Upper lobe of right lung (tissue), 1 donor: ENCODE measurements around the gene SCUBE2. TPM values are rescaled to one million over a fixed set of nuclear protein-coding genes. Genes with fewer than 3 reads are reported as not detected.
"Not testable (repeated sequence)": the region's sequence is repeated elsewhere in the genome, so short reads cannot be mapped to it uniquely, and the experiment has no call there.

Experiments used
- ATAC-seq: fragments of 200-7000 bp; cut with Tn5 transposase; one replicate; pipeline ENCODE4 v1.9.1; 2020; ENCODE audit warnings: mild to moderate bottlenecking, moderate library complexity
- DNase-seq: peaks from one replicate; pipeline ENCODE4 v3.0.0-alpha.2; 2020
- H3K27ac ChIP-seq: fragments of 200-600 bp; one replicate; pipeline ENCODE4 v1.8.0; 2022
- H3K27me3 ChIP-seq: fragments of 200-600 bp; one replicate; pipeline ENCODE4 v1.8.0; 2022; ENCODE audit warnings: mild to moderate bottlenecking
- H3K36me3 ChIP-seq: fragments of 200-600 bp; one replicate; pipeline ENCODE4 v1.8.0; 2022
- H3K4me1 ChIP-seq: fragments of 200-600 bp; one replicate; pipeline ENCODE4 v1.8.0; 2022
- H3K4me3 ChIP-seq: fragments of 200-600 bp; one replicate; pipeline ENCODE4 v1.8.0; 2022; ENCODE audit warnings: mild to moderate bottlenecking
- H3K9me3 ChIP-seq: fragments of 200-600 bp; one replicate; pipeline ENCODE4 v1.8.0; 2022
- CTCF ChIP-seq: fragments of 200-600 bp; IDR thresholded peaks from one replicate; pipeline ENCODE4 v1.8.0; 2022; ENCODE audit warnings: antibody characterized with exemption
- intact Hi-C: fragments of 100-400 bp; cut with DNase I; formaldehyde crosslinking; loops from one replicate; pipeline ENCODE4 v1.11.0; 2022
- total RNA-seq: library from RNA; stranded (reverse); fragmentation: NEBNext Ultra II Directional; extraction: Animal tissue kit (Norgen Biotek cat#: 25700); gene quantifications from one replicate; pipeline ENCODE4 v1.2.1, GENCODE V29; 2021
- donor health status: DM: no; HTN: yes; CAD: no; lungs with severe emphysema.

SCUBE2 gene
- total RNA-seq, 1 donor from 2014 or later, result 9.9 TPM

DNA sequence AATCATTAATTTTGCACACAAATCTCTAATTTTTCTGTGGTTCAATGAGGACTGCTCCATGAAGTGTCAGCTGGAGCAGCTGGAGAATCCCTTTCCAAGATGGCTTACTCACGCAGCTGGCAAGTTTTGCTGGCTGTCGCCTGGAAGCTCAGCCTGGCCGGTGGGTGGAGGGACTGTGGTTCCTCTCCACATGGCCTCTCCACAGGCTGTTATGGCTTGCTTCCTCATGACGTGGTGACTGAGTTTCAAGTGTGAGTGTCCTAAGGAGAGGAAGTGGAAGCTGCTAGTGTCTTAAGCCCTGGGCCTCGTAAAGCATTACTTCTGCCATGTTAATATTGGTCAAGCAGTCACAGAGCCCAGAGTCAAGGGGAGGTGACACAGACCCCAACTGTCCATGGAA, 73.6 kb downstream of the SCUBE2 start:
- Histone ChIP-seq H3K4me1 (peaks cover 21% of the 10 kb centered on the region), H3K36me3 (no peaks in the 10 kb centered on the region), H3K9me3 (no peaks in the 10 kb centered on the region), H3K27ac (no peak overlapping the region), H3K4me3 (no peak overlapping the region), H3K27me3 (no peaks in the 10 kb centered on the region)
- peak; percentile 80 for DNase-seq
- intact Hi-C loops, result no loop called here
- peak; percentile 87 for ATAC-seq
- TF ChIP-seq CTCF, result no peak

DNA sequence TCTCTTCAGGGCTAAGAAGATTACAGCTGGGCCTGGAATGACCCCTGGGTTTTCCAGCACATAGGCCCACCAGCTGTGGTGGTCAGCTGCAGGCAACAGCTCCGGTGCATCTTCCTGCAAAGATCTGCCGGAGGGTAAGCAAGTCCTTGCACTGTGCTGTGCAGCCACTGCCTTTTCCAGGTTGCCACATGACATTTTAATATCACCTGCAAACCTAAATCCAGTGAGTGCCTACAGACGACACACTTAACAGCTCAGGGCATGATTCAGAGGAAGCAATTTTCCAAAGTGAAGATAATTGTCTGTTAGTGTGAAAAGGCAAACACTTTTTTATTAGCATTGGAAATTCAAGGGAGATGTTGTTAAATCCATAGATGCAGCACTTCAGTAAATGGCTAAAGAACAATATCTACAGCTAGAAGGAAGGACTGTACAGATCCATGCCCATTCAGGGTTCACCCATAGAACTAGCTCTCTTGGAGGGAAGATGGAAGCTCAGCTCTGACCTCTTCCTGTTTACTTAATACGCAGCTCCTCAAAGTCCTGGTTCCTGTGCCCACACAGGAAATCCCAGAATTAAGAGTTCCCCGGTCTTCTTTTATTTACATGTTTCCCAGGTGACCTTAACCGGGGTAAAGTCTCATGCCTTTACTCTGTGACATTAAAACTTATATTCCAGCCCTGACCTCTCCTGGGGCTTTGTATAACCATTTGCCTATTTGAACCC, 74.3 kb downstream of the SCUBE2 start:
- no peaks in the 10 kb centered on the region for H3K36me3 ChIP-seq
- intact Hi-C loops, result no loop called here
- TF ChIP-seq CTCF, result no peak

GRCh38 chr11:9015677-9016076, 75.7 kb downstream of the SCUBE2 start:
- Histone ChIP-seq H3K4me3 (no peak overlapping the region), H3K27ac (no peak overlapping the region), H3K4me1 (peaks cover 21% of the 10 kb centered on the region), H3K36me3 (no peaks in the 10 kb centered on the region), H3K27me3 (no peaks in the 10 kb centered on the region), H3K9me3 (no peaks in the 10 kb centered on the region)
- TF ChIP-seq CTCF, result peak; percentile 80
- intact Hi-C loops, result no loop called here
- peak; percentile 92 for ATAC-seq
- DNase-seq, result no peak

More for the DNA sequence above, 74.3 kb downstream of the SCUBE2 start:
- Histone ChIP-seq H3K9me3 (no peaks in the 10 kb centered on the region), H3K4me1 (peaks cover 21% of the 10 kb centered on the region), H3K27ac (no peak overlapping the region), H3K4me3 (no peak overlapping the region), H3K27me3 (no peaks in the 10 kb centered on the region)
- ATAC-seq (no peak), DNase-seq (no peak)

DNA sequence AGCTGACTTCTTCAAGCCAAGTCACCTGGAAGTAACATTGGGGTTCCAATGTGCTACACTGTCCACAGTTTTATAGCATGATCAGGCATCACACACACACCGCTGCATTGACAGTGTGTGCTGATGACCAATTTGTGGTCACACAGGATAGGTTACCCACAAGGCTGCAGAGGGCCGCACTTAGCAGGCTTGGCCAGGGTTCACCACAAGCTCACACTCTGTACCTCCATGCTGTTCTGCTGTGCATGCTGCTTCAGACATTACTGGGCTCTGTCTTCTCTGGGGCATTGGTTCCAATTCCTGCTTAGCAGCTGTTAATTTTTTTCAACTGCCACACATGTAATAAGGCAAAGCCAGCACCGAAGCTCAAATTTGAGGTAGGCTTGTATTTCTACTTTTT, 76.6 kb downstream of the SCUBE2 start:
- DNase-seq (no peak), ATAC-seq (no peak)
- Histone ChIP-seq H3K27ac (no peak overlapping the region), H3K27me3 (no peaks in the 10 kb centered on the region), H3K4me3 (no peak overlapping the region), H3K9me3 (no peaks in the 10 kb centered on the region), H3K36me3 (no peaks in the 10 kb centered on the region), H3K4me1 (peaks cover 21% of the 10 kb centered on the region)
- intact Hi-C loops, result no loop called here
- TF ChIP-seq CTCF, result no peak

GRCh38 chr11:9013373-9013772, 78.0 kb downstream of the SCUBE2 start:
- H3K9me3 ChIP-seq, result no peaks in the 10 kb centered on the region
- H3K4me1 ChIP-seq, result peaks cover 21% of the 10 kb centered on the region
- H3K27ac ChIP-seq, result no peak overlapping the region
- intact Hi-C loops, result no loop called here
- no peak for TF ChIP-seq CTCF
- DNase-seq (no peak), ATAC-seq (no peak)
- no peaks in the 10 kb centered on the region for H3K36me3 ChIP-seq
- H3K27me3 ChIP-seq, result no peaks in the 10 kb centered on the region
- H3K4me3 ChIP-seq, result no peak overlapping the region

- H3K9me3 ChIP-seq, H3K27me3 ChIP-seq, intact Hi-C loops, H3K36me3 ChIP-seq, H3K4me1 ChIP-seq, ATAC-seq, H3K4me3 ChIP-seq, H3K27ac ChIP-seq, DNase-seq: not testable (repeated sequence)
Observed at GRCh38 chr11:9009538-9009937, 81.9 kb downstream of the SCUBE2 start.
